ENCODE measurements around the gene LRMDA.

- TF ChIP-seq ZNF317 (CRISPR knock-in tag; IDR thresholded peaks at IDR 0.05) (no peak), POLR2AphosphoS2 (IDR thresholded peaks at IDR 0.05; ENCODE audit: low read depth, low read length) (no peak), CTCF (CRISPR knock-in tag; IDR thresholded peaks at IDR 0.05) (no peak), MXD3 (CRISPR knock-in tag; IDR thresholded peaks at IDR 0.05) (no peak), USF2 (IDR thresholded peaks at IDR 0.05; ENCODE audit: low read depth, low read length) (no peak), USF2 (CRISPR knock-in tag; IDR thresholded peaks at IDR 0.05; ENCODE audit: borderline replicate concordance) (no peak), PBX3 (CRISPR knock-in tag; IDR thresholded peaks at IDR 0.05; ENCODE audit: borderline replicate concordance) (no peak), ESRRA (CRISPR knock-in tag; IDR thresholded peaks at IDR 0.05; ENCODE audit: low read depth) (no peak), FOSL2 (CRISPR knock-in tag; IDR thresholded peaks at IDR 0.05) (no peak), MXI1 (IDR thresholded peaks at IDR 0.05; ENCODE audit: borderline replicate concordance, low read depth, low read length) (no peak), ZKSCAN1 (IDR thresholded peaks at IDR 0.05; ENCODE audit: low read length) (no peak), CHCHD3 (CRISPR knock-in tag; IDR thresholded peaks at IDR 0.05) (no peak), IRF1 (CRISPR knock-in tag; IDR thresholded peaks at IDR 0.05; ENCODE audit: low read depth) (no peak)
Measured at GRCh38 chr10:76463111-76463510, 1031.7 kb downstream of the LRMDA start.

All from HepG2 (cell line).